Measurements from ENCODE around the gene MORN5. TPM values are rescaled to one million over a fixed set of nuclear protein-coding genes. Genes with fewer than 3 reads are reported as not detected.
A peak's percentile ranks its signal among the peaks of the same experiment; 100 is the strongest.

Gene MORN5
- total RNA-seq, 8 experiments from 2014 or later = 0.54 to 43.3 (median 1.2) TPM; not detected in 3

DNA sequence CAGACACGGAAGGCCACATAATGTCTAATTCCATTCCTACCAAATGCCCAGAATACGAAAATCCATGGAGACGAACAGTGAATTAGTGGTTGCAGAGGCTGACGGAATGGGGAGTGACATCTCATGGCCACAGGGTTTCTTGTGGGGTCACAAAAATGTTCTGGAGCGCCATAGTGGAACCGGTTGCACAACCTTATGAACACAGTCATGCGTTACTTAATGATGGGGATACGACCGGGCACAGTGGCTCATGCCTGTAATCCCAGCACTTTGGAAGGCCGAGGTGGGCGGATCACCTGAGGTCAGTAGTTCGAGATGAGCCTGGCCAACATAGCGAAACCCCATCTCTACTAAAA, 40.6 kb upstream of the MORN5 start:
- ATAC-seq (replicated peaks in 6 of 8) = no peak
- peaks cover 0 to 3% of the 10 kb centered on the region in 2 donors for H3K4me1 ChIP-seq (replicated peaks in 1 of 2)
- no peak overlapping the region for H3K4me3 ChIP-seq
- no peak overlapping the region for H3K27ac ChIP-seq
- in situ Hi-C loops (cut with MboI; ENCODE audit: low pct_unique_long_range_greater_than_20kb in 2 of 9, low sequenced_read_pairs in 9 of 9, unreplicated experiment in 9 of 9) = loop anchor here in 5 of 9 experiments (25.0 kb wide), 3 partner anchors 243 to 693 kb away; partner anchors contain the start of genes OR1K1 (in 3 of the 5) and PTGS1 (in 1 of the 5)
- 40 to 100% (median 81%) methylated on average over 1 to 12 of the region's 13 CpGs; no CpG with 5 or more reads in 2 of the 10 experiments for WGBS, 10 experiments

DNA sequence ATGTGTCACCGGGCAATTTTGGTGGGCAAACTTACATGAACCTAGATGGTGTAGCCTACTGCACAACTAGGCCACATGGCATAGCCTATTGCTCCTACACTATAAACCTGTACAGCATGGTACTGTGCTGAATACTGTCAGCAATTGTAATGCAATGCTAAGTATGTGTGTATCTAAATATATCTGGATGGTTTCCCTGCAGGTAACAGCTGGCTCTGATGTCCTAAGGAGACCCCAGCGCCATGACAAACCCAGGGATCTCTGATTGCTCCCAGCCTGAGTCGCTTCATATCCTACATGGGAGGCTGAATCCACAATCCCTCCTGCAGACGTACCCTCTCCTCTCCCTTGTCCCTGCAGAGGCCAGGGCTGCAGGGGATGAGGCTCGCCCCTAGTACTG, 40.0 kb upstream of the MORN5 start:
- ATAC-seq (replicated peaks in 6 of 8) = no peak
- in situ Hi-C loops (cut with MboI; ENCODE audit: low pct_unique_long_range_greater_than_20kb in 2 of 9, low sequenced_read_pairs in 9 of 9, unreplicated experiment in 9 of 9) = loop anchor here (10.0 to 25.0 kb wide), 5 partner anchors 225 to 693 kb away; partner anchors contain the start of genes OR1K1 (in 3 of the 9) and PTGS1 (in 1 of the 9)
- Histone ChIP-seq H3K4me1 (replicated peaks in 1 of 2) (peaks cover 0 to 3% of the 10 kb centered on the region in 2 donors), H3K27ac (no peak overlapping the region), H3K4me3 (no peak overlapping the region)
- WGBS, 10 experiments = 39 to 90% (median 66%) methylated on average over 1 to 3 of the region's 5 CpGs; no CpG with 5 or more reads in 4 of the 10 experiments

DNA sequence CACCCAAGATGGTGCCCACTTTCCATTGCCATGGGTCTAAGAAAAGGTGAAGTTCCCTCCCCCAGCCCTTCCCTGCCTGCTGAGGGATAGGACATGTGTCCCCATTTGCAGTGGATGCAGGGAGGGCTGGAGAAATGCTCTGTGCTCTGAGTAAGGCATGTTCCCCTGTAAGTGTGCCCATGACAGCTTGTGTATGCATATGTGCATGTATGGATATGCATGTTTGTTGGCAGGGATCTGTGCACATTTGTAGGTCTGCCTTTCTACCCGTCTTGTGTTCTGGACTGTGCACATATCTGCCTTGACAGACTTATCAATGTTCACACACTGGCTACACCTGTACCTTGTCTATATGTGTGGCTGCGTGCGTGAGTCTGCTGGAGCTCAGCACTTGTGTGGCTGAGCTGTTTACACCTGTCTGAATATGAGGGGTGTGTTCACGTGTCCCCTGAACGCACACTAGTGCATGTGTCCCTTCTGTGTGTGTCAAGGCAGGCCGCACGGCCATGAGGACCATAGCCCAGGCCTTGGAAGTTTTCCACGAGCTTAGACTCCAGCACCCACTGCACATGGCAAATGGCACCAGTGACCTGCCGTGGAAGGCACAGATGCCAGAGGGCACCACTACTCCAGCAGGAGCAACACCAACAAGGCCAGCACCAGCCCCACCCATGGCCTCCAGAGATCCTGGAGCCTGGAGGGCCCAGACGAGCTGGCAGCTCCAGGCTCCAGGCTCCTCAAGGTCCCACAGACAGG, 39.2 kb upstream of the MORN5 start:
- Histone ChIP-seq H3K27ac (no peak overlapping the region), H3K4me1 (replicated peaks in 1 of 2) (peaks cover 0 to 3% of the 10 kb centered on the region in 2 donors), H3K4me3 (no peak overlapping the region)
- 17 to 89% (median 53%) methylated on average over 1 to 6 of the region's 10 CpGs; no CpG with 5 or more reads in 5 of the 10 experiments for WGBS, 10 experiments
- in situ Hi-C loops (cut with MboI; ENCODE audit: low pct_unique_long_range_greater_than_20kb in 2 of 9, low sequenced_read_pairs in 9 of 9, unreplicated experiment in 9 of 9) = loop anchor here (10.0 to 25.0 kb wide), 5 partner anchors 224 to 692 kb away; partner anchors contain the start of genes OR1K1 (in 3 of the 9) and PTGS1 (in 1 of the 9)
- ATAC-seq (replicated peaks in 6 of 8) = peak in 3 of 8 experiments; percentile 8 to 74 (median 44)

DNA sequence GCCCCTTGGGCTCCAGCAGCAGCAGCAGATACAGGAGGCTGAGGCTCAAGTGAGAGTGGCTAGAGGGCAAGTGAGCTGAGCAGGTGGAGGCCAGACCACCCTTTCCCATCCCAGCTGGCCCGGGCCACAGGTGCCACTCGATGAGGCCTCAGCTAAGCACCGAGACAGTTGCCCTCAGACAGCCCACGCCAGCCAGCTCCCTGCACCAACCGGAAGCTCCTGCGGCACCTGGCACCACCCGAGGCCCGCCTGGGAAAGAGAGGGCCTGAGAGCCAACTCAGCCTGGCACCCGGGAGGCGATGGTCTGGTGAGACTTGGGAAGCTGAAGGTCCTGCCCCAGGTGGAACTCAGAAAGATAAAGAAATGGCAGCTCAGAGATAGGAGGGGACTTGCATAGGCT, 38.3 kb upstream of the MORN5 start:
- in situ Hi-C loops (cut with MboI; ENCODE audit: low pct_unique_long_range_greater_than_20kb in 2 of 9, low sequenced_read_pairs in 9 of 9, unreplicated experiment in 9 of 9) = loop anchor here (10.0 to 25.0 kb wide), 5 partner anchors 223 to 691 kb away; partner anchors contain the start of genes OR1K1 (in 3 of the 9) and PTGS1 (in 1 of the 9)
- H3K4me1 ChIP-seq (replicated peaks in 1 of 2) = no peaks in the 10 kb centered on the region
- no peak overlapping the region for H3K4me3 ChIP-seq
- no peak overlapping the region for H3K27ac ChIP-seq
- no peak for ATAC-seq (replicated peaks in 6 of 8)
- WGBS, 10 experiments = 60 to 100% (median 100%) methylated on average over 1 to 2 of the region's 10 CpGs; no CpG with 5 or more reads in 7 of the 10 experiments

DNA sequence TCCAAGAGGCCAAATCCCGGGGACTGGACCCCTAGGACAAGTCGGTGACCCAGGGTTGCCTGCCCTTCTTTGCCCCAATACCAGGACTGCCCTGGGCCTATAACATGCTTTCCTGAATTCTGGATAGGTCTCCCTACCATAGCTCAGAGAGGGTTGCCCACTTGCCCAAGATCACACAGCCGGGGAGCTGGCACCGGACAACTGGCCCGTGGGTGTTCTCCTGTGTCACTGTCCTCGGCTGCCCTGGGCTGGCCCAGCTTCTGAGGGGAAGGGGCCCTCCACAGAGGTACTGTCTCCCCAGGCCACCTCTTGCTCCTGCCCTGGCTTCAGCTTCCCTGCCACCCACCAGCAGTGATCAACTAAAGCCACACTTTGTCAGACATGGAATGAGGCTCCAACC, 37.8 kb upstream of the MORN5 start:
- ATAC-seq (replicated peaks in 6 of 8) = no peak
- 58 to 100% (median 90%) methylated on average over 1 to 6 of the region's 6 CpGs; no CpG with 5 or more reads in 6 of the 10 experiments for WGBS, 10 experiments
- peaks cover 0 to 2% of the 10 kb centered on the region in 2 donors for H3K4me1 ChIP-seq (replicated peaks in 1 of 2)
- no peak overlapping the region for H3K4me3 ChIP-seq
- H3K27ac ChIP-seq = no peak overlapping the region
- in situ Hi-C loops (cut with MboI; ENCODE audit: low pct_unique_long_range_greater_than_20kb in 2 of 9, low sequenced_read_pairs in 9 of 9, unreplicated experiment in 9 of 9) = loop anchor here (10.0 to 25.0 kb wide), 5 partner anchors 223 to 690 kb away; partner anchors contain the start of genes OR1K1 (in 3 of the 9) and PTGS1 (in 1 of the 9)

DNA sequence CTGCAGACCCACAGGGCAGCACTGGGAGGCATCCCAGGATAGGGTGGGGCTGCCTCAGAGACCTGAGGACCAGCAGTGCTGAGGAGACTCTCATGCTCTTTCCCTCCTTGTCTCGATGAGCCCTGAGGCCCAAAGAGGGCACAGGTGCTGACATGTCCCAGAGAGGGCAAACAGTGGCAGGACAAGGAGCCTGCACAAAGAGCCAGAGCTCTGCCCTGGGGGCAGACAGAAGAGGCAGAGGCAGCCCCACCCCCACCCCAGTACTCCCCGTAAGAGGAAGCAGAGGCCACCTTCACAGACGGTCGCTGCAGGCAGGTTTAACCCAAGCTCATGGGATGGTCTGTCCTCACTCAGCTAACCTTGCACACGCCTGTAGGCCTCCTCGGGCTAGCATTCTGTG, 37.2 kb upstream of the MORN5 start:
- no CpG with 5 or more reads among the region's 6 CpGs for WGBS, 10 experiments
- Histone ChIP-seq H3K4me3 (no peak overlapping the region), H3K27ac (no peak overlapping the region), H3K4me1 (replicated peaks in 1 of 2) (peaks cover 0 to 2% of the 10 kb centered on the region in 2 donors)
- ATAC-seq (replicated peaks in 6 of 8) = no peak
- in situ Hi-C loops (cut with MboI; ENCODE audit: low pct_unique_long_range_greater_than_20kb in 2 of 9, low sequenced_read_pairs in 9 of 9, unreplicated experiment in 9 of 9) = loop anchor here (10.0 to 25.0 kb wide), 5 partner anchors 222 to 690 kb away; partner anchors contain the start of genes OR1K1 (in 3 of the 9) and PTGS1 (in 1 of the 9)

DNA sequence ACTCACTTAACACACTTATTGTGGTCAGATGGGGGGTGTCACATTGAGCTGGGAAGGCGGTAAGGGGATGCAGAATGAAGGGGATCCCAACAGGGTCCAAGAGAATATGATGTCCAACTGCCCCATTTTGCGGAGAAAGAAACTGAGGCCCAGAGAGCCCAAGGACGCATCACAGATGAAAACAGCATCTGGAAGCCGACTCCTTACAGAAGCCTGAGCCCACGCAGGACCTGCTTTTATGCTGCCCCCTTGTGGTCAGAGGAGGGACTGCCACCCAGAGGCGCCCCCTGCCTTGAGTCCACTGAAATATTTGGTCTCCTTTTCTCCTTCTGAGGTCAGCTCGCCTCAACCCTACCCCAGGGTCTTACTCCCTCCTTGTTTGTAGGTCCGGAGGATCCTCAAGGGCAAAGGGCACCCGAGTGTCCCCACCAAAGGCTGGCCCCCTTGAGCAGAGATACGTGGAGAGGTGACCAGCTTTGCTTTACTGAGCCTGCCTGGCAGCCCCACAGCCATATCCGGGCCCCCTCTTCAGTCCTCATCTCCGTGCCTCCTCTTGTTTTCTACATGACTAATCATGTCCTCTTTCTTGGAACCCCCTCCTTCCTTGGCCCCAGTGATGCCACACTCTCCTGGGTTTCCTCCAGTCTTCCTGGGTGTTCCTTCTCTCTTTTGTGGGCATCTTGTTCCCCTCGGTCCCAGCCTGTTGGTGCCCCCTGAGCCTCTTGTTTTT, 36.6 kb upstream of the MORN5 start:
- in situ Hi-C loops (cut with MboI; ENCODE audit: low pct_unique_long_range_greater_than_20kb in 2 of 9, low sequenced_read_pairs in 9 of 9, unreplicated experiment in 9 of 9) = loop anchor here (10.0 to 25.0 kb wide), 5 partner anchors 222 to 689 kb away; partner anchors contain the start of genes OR1K1 (in 3 of the 9) and PTGS1 (in 1 of the 9)
- WGBS, 10 experiments = 0 to 80% (median 20%) methylated on average over 1 to 10 of the region's 13 CpGs; no CpG with 5 or more reads in 1 of the 10 experiments
- no peak overlapping the region for H3K27ac ChIP-seq
- peak; percentile 25 to 65 (median 36) for ATAC-seq (replicated peaks in 6 of 8)
- peaks cover 0 to 2% of the 10 kb centered on the region in 2 donors for H3K4me1 ChIP-seq (replicated peaks in 1 of 2)
- H3K4me3 ChIP-seq = no peak overlapping the region

DNA sequence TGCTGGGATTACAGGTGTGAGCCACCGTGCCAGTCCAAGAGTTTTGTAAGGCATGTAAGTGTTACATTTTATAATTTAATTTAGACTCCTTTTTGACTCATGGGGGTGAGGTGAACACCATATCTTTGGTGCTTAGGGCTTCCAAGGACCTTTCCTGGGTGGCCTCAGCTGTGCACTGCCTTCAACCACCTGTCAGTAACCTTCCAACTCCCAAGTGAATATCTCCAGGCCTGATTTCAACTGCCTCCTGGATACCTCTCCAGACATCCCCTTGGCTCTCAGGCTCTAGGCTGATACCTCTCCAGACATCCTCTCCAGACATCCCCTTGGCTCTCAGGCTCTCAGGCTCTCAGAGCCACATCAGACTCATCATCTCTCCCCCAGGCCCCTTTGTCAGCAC, 35.7 kb upstream of the MORN5 start:
- in situ Hi-C loops (cut with MboI; ENCODE audit: low pct_unique_long_range_greater_than_20kb in 2 of 9, low sequenced_read_pairs in 9 of 9, unreplicated experiment in 9 of 9) = loop anchor here (10.0 to 25.0 kb wide), 5 partner anchors 221 to 688 kb away; partner anchors contain the start of genes OR1K1 (in 3 of the 9) and PTGS1 (in 1 of the 9)
- ATAC-seq (replicated peaks in 6 of 8) = no peak
- no peak overlapping the region for H3K4me3 ChIP-seq
- H3K27ac ChIP-seq = no peak overlapping the region
- WGBS, 10 experiments = no CpG with 5 or more reads among the region's 1 CpG
- peaks cover 0 to 2% of the 10 kb centered on the region in 2 donors for H3K4me1 ChIP-seq (replicated peaks in 1 of 2)

DNA sequence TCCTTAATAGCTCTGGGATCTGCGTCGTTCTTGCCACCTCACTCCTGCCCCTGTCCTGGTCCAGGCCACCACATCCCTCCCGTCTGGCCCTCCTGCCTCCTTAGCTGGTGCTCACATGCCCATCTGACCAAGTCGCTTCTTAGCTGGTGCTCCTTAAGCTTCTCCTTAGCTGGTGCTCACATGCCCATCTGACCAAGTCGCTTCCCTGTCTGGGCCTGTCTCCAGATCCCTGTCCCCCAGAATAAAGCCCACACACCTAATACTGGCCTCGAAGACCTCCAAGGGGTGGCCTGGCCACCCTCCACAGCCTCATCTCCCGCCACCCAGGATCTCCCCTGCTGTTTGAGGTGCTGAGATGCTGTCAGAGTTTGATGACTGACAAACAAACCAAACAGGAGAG, 35.2 kb upstream of the MORN5 start:
- Histone ChIP-seq H3K4me3 (no peak overlapping the region), H3K4me1 (replicated peaks in 1 of 2) (peaks cover 0 to 2% of the 10 kb centered on the region in 2 donors), H3K27ac (no peak overlapping the region)
- in situ Hi-C loops (cut with MboI; ENCODE audit: low pct_unique_long_range_greater_than_20kb in 2 of 9, low sequenced_read_pairs in 9 of 9, unreplicated experiment in 9 of 9) = loop anchor here (10.0 to 25.0 kb wide), 5 partner anchors 220 to 688 kb away; partner anchors contain the start of genes OR1K1 (in 3 of the 9) and PTGS1 (in 1 of the 9)
- 0 to 100% (median 33%) methylated on average over 1 to 7 of the region's 7 CpGs; no CpG with 5 or more reads in 4 of the 10 experiments for WGBS, 10 experiments
- ATAC-seq (replicated peaks in 6 of 8) = no peak

DNA sequence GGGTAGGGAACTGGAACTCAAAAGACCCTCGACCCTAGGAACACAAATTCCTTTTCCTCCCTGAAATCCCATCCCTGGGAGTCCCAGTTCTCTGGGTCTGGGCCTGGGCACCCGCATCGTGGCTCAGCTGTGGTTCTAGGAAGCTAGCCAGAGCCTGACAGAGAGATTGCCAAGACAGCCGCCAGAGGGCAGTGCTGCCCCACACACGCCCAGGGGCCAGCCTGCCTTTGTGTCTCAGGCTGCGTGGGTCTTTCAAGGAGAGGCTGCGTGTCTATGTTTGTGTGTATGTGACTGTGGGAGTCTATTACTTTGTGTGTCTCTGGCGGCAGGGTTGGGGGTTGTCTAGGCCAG, 34.6 kb upstream of the MORN5 start:
- H3K4me3 ChIP-seq = no peak overlapping the region
- peaks cover 0 to 2% of the 10 kb centered on the region in 2 donors for H3K4me1 ChIP-seq (replicated peaks in 1 of 2)
- 0% methylated on average over 2 to 4 of the region's 8 CpGs; no CpG with 5 or more reads in 6 of the 10 experiments for WGBS, 10 experiments
- ATAC-seq (replicated peaks in 6 of 8) = peak; percentile 83 to 92 (median 88)
- H3K27ac ChIP-seq = no peak overlapping the region
- in situ Hi-C loops (cut with MboI; ENCODE audit: low pct_unique_long_range_greater_than_20kb in 2 of 9, low sequenced_read_pairs in 9 of 9, unreplicated experiment in 9 of 9) = loop anchor here in 8 of 9 experiments (10.0 to 25.0 kb wide), 4 partner anchors 220 to 687 kb away; partner anchors contain the start of gene OR1K1 (in 2 of the 8)

DNA sequence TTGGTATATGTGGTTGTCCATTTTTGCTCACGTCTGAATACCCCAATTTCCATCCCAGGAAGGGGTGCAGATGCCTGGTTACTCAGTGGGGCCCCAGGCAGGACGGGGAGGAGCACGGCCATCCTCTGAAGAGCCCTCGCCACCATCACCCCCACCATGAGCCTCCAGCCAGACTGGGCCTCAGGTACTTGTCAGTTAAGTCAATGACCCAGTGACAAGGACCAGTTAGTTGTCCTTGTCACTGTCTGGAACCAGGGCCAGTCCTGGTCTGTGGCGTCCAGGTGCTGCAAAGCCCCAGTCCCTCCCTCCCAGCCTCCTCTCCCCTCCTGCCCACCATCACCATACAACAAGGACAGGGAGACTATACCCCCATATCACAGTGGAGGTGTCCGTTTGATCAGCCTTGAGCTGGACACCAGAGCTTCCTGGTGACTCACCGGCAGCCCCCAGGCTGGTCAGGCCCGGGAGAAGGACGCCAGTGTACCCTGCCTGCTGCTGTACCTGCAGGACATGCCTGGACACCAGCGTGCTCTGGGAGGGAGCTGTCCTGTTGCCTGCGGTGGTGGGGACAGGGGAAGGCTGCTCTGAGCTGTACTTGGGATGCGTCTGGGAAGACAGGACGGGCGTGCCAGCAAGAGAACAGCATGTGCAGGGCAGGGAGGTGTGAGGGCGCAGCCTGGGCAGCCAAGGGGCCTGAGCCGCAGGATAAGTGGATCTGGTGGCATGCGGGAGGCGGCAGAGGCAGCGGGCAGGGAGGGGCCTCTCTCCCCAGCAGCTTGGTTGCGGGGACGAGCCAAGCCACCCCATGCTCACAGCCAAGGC, 34.0 kb upstream of the MORN5 start:
- 30 to 75% (median 40%) methylated on average over 2 to 12 of the region's 21 CpGs; no CpG with 5 or more reads in 4 of the 10 experiments for WGBS, 10 experiments
- no peak overlapping the region for H3K4me3 ChIP-seq
- in situ Hi-C loops (cut with MboI; ENCODE audit: low pct_unique_long_range_greater_than_20kb in 2 of 9, low sequenced_read_pairs in 9 of 9, unreplicated experiment in 9 of 9) = loop anchor here in 8 of 9 experiments (10.0 to 25.0 kb wide), 4 partner anchors 219 to 687 kb away; partner anchors contain the start of gene OR1K1 (in 2 of the 8)
- ATAC-seq (replicated peaks in 6 of 8) = peak; percentile 14 to 51 (median 35)
- H3K27ac ChIP-seq = no peak overlapping the region
- peaks cover 0 to 2% of the 10 kb centered on the region in 2 donors for H3K4me1 ChIP-seq (replicated peaks in 1 of 2)

Measured in motor neuron (in vitro differentiated cells).